ENCODE measurements around the gene ZBTB1.

DNA sequence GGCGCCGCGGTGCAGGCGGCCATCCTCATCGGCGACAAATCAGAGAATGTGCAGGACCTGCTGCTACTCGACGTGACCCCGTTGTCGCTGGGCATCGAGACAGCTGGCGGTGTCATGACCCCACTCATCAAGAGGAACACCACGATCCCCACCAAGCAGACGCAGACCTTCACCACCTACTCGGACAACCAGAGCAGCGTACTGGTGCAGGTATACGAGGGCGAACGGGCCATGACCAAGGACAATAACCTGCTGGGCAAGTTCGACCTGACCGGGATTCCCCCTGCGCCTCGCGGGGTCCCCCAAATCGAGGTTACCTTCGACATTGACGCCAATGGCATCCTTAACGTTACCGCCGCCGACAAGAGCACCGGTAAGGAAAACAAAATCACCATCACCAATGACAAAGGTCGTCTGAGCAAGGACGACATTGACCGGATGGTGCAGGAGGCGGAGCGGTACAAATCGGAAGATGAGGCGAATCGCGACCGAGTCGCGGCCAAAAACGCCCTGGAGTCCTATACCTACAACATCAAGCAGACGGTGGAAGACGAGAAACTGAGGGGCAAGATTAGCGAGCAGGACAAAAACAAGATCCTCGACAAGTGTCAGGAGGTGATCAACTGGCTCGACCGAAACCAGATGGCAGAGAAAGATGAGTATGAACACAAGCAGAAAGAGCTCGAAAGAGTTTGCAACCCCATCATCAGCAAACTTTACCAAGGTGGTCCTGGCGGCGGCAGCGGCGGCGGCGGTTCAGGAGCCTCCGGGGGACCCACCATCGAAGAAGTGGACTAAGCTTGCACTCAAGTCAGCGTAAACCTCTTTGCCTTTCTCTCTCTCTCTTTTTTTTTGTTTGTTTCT is 37.6 kb downstream of the ZBTB1 start:
- TF ChIP-seq CTCF (IDR thresholded peaks at IDR 0.05) (no peak), POLR2A (IDR thresholded peaks at IDR 0.05) (no peak)
